Fibroblast of skin of left biceps (primary cell): ENCODE measurements around the gene GNB3.
A peak's percentile ranks its signal among the peaks of the same experiment; 100 is the strongest.

Source experiments
- DNase-seq, 2 experiments: peaks; one replicate each; pipeline ENCODE4 v3.0.0-alpha.2; 2013; ENCODE audit warnings: low read depth in 2 of 2

Gene GNB3

GRCh38 chr12:6823182-6824084, 17.3 kb upstream of the GNB3 start:
- DNase-seq, result no peak

GRCh38 chr12:6824085-6824775, 16.5 kb upstream of the GNB3 start:
- no peak for DNase-seq

GRCh38 chr12:6824901-6825381, 15.8 kb upstream of the GNB3 start:
- DNase-seq, result no peak

DNA sequence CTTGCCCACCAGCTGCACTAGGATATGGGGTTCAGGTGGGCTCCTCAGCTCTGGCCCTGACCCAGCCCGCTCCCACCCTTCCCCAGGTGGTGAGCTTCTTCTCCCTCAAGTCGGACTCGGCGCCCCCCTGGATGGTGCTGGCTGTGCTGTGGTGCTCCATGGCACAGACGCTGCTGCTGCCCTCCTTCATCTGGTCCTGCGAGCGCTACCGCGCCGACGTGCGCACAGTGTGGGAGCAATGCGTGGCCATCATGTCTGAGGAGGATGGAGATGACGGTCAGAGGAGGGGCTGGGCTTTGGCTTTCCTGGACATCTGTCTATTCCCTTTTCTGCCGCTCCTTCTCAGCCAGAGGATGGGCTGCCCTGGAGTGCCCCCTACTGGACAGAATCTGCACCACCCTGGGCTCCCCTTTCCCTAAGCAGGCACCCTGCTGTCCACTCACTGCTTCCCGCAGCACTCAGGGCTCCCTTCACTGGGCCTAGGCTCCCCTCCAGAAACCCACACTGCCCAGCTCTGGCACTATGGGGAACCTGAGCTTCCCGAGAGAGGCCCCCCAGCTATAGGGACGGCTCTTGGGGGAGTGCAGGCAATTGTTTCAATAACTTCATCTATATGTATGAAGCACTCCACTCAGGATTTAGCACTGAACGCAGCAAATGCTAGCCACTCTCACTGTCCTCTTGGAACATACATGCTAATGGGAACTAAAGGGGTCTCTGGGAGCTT, 15.2 kb upstream of the GNB3 start:
- DNase-seq, result peak; percentile 55

DNA sequence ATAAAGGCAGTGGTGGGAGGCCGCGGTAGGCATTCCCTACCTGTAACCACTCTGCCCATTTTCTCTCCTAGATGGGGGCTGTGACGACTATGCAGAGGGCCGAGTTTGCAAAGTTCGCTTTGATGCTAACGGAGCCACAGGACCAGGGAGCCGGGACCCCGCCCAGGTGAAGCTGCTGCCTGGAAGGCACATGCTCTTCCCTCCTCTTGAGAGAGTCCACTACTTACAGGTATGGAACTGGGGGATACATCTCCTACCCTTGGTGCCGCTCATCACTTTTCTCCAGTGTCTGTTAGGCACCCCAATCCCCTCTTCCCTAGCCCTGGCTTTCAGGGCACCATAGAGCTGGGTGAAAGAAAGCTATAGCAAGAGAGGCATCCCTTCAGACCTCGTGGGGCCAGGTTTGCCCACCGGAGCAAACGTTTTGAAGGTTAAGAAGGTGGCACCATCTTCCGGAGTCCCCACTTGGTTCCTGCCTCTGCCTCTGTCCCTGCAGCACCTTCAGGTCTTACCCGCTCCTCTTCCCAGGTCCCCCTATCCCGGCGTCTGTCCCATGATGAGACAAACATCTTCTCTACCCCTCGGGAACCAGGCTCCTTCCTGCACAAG, 14.5 kb upstream of the GNB3 start:
- DNase-seq, result no peak

DNA sequence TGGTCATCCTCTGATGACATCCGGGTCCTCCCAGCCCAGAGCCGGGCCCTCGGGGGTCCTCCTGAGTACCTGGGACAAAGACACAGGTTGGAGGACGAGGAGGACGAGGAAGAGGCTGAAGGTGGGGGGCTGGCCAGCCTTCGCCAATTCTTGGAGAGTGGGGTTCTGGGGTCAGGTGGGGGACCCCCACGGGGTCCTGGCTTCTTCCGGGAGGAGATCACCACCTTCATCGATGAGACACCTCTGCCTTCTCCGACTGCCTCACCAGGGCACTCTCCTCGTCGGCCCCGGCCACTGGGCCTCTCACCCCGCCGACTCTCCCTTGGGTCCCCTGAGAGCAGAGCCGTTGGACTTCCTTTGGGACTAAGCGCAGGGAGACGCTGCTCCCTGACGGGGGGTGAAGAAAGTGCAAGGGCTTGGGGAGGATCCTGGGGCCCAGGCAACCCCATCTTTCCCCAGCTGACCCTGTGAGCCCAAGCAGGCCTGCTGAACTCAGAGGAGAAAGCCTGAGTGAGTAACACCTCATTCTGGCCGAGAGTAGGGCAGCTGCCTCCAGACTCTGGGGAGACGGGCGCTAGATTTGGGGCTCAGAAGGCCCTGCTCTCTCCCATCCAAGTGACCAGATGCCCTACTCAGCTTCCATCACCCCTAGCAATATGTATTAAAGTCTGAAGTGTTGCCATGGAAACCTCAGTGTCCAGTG, 13.8 kb upstream of the GNB3 start:
- DNase-seq, result no peak

GRCh38 chr12:6827437-6827911, 13.3 kb upstream of the GNB3 start:
- peak in 1 of 2 experiments; percentile 41 for DNase-seq

- no peak for DNase-seq
Observed at GRCh38 chr12:6827982-6828780, 12.5 kb upstream of the GNB3 start, which contains the start of gene P3H3. Gene P3H3, plus strand, starts transcription at chr12:6828407. Its CDS starts 34 bp downstream, at chr12:6828441.

GRCh38 chr12:6828781-6829535, 11.8 kb upstream of the GNB3 start:
- no peak for DNase-seq

DNA sequence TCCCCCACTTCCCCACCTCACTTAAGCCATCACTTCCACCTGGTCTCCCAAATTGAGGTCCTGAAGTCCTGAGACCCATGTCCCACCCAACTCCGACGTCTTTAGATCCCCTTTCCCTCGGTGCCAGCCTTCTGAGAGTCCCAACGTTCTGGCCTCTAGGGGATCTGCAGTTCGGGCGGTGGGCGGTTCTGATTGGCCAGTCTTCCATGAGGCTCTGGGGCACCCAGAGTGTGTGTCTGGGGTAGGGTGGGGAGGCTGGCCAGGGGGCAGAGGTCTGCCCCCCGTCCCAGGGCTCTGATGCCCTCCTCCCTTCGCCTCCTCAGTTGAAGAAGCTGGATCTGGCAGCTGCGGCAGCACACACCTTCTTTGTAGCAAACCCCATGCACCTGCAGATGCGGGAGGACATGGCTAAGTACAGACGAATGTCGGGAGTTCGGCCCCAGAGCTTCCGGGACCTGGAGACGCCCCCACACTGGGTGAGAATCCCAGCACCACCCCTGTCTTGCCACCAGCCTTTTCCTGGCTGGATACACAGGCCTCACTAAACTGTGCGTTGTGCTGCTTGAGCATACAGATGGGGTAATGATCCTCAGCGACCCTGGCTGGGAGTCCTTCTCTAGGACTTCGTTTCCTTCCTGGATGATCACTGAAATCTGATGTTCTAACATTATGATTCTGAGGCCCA, 11.0 kb upstream of the GNB3 start:
- DNase-seq, result no peak

- no peak for DNase-seq
Observed at GRCh38 chr12:6830286-6830890, 10.3 kb upstream of the GNB3 start.

GRCh38 chr12:6830999-6831398, 9.7 kb upstream of the GNB3 start:
- DNase-seq, result no peak

GRCh38 chr12:6831450-6831995, 9.2 kb upstream of the GNB3 start:
- DNase-seq, result no peak

- no peak for DNase-seq
Observed at GRCh38 chr12:6832125-6832524, 8.6 kb upstream of the GNB3 start.

DNA sequence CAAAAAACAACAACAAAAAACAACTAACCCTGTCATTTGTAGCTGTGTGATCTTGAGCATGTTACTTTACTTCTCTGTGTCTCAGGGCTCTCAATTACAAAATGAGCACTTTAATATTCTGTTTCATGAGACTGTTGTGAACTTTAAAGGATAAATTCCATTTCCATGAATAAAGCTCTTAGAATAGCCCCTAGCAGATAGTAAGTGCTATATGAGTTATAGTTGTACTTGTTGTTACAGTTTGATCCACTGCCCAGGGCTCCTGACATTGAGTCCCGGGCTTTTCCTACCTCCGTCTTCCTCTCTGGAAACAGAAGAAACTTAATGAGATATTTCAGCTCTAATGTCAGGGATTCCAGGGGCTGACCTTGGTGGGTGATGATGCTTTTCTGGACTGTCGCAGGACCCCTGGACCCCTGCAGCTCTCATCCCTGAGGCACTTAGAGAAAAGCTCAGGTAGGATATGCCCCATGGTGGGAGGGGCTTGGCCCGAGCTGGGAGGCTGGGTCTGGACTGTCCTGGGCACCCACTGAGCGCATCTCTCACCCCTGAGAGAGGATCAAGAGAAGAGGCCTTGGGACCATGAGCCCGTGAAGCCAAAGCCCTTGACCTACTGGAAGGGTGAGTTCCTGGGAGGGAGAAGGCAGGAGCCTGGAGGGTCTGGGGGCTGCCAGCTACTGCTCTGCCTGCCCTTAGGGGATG, 7.4 kb upstream of the GNB3 start:
- no peak for DNase-seq

GRCh38 chr12:6834254-6834653, 6.5 kb upstream of the GNB3 start:
- DNase-seq, result no peak

- no peak for DNase-seq
Observed at GRCh38 chr12:6834873-6835272, 5.9 kb upstream of the GNB3 start.
